HepG2 (cell line): ENCODE data around the gene HELZ. TPM values are rescaled to one million over a fixed set of nuclear protein-coding genes. Genes with fewer than 3 reads are reported as not detected.

Experiments
- ATAC-seq: fragments of 200-7000 bp; cut with Tn5 transposase; 3 replicates; pipeline ENCODE4 v1.9.1; 2020; ENCODE audit warnings: mild to moderate bottlenecking, moderate library complexity
- BruUV-seq: library from RNA; stranded (reverse); fragments of 400-500 nt; replicated peaks from 2 replicates; lab custom pipeline; 2021; lab: Mats Ljungman, UMichigan
- CTCF ChIA-PET: fragments of 300-600 bp; formaldehyde crosslinking; extraction: SDS; loops from one replicate; lab custom pipeline; 2021; ENCODE audit warnings: low total read pairs, inconsistent platforms, low intra/inter-chr PET ratio; lab: Yijun Ruan, JAX
- POLR2A ChIA-PET: fragments of 350-600 bp; sonication (Branson Sonifier 250); formaldehyde crosslinking; loops from one replicate; lab custom pipeline; 2020; ENCODE audit warnings: antibody characterized with exemption, inconsistent platforms; lab: Yijun Ruan, JAX
- DNase-seq: peaks from one replicate; pipeline ENCODE4 v3.0.0-alpha.2; 2015; ENCODE audit warnings: low spot score
- FAIRE-seq: peaks from 3 replicates; lab custom pipeline; 2011; peaks lifted over from hg19 to GRCh38; lab: Jason Lieb, UNC
- H2AFZ ChIP-seq: one replicate; pipeline ENCODE4 v1.6.1; 2011; ENCODE audit warnings: low read length, inconsistent platforms
- H3K27ac ChIP-seq: fragments of 300-600 bp; 3 replicates; pipeline ENCODE4 v1.8.0; 2011; ENCODE audit warnings: mixed run types, mild to moderate bottlenecking, mixed read lengths, low read length, inconsistent platforms; ENCODE audit not compliant: insufficient read depth; ENCODE audit errors: extremely low read length
- H3K27me3 ChIP-seq, 2 experiments: fragments of 200-600 bp in 1 of 2; 2 replicates in 1 of 2; 3 replicates in 1 of 2; pipeline versions ENCODE4 v1.6.0 to v1.8.0; 2011; ENCODE audit warnings: low read length in 2 of 2, mild to moderate bottlenecking in 2 of 2, moderate library complexity in 2 of 2, inconsistent platforms in 1 of 2; ENCODE audit not compliant: insufficient read depth in 2 of 2, control insufficient read depth in 1 of 2
- H3K36me3 ChIP-seq, 2 experiments: fragments of 200-600 bp in 1 of 2; replicated peaks in 1 of 2; 2 replicates in 1 of 2; 3 replicates in 1 of 2; pipeline versions ENCODE4 v1.5.1 to v1.8.0; 2011; ENCODE audit warnings: low read length in 2 of 2, inconsistent platforms in 1 of 2; ENCODE audit not compliant: insufficient read depth in 2 of 2, control insufficient read depth in 1 of 2
- H3K4me1 ChIP-seq: 2 replicates; pipeline ENCODE4 v1.5.1; 2012; ENCODE audit warnings: low read length, inconsistent platforms; ENCODE audit not compliant: insufficient read depth
- H3K4me2 ChIP-seq: 2 replicates; pipeline ENCODE4 v1.6.0; 2011; ENCODE audit warnings: low read depth, low read length, inconsistent platforms
- H3K4me3 ChIP-seq, 3 experiments: fragments of 200-600 bp in 1 of 3; sonication (generic), shearing (Covaris generic) in 1 of 3; replicated peaks in 1 of 3; 2 replicates each; pipeline ENCODE4 v1.5.1; 2011 to 2016; ENCODE audit warnings: low read length in 3 of 3, inconsistent platforms in 2 of 3, low read depth in 2 of 3, mild to moderate bottlenecking in 2 of 3, control low read depth in 1 of 3, mixed read lengths in 1 of 3; ENCODE audit not compliant: insufficient read depth in 1 of 3
- H3K79me2 ChIP-seq: one replicate; pipeline ENCODE4 v1.6.1; 2011; ENCODE audit warnings: low read length, inconsistent platforms; ENCODE audit not compliant: insufficient read depth
- H3K9ac ChIP-seq: 2 replicates; pipeline ENCODE4 v1.6.0; 2011; ENCODE audit warnings: mild to moderate bottlenecking, low read depth, low read length, inconsistent platforms; ENCODE audit not compliant: insufficient read depth
- H3K9me3 ChIP-seq: 2 replicates; pipeline ENCODE4 v1.5.1; 2012; ENCODE audit warnings: mild to moderate bottlenecking, low read length
- H4K20me1 ChIP-seq: 2 replicates; pipeline ENCODE4 v1.6.0; 2011; ENCODE audit warnings: inconsistent platforms, mild to moderate bottlenecking, low read length, moderate library complexity; ENCODE audit not compliant: insufficient read depth
- ZFP36L2 ChIP-seq: sonication (generic); formaldehyde crosslinking; IDR thresholded peaks from 2 replicates; pipeline ENCODE4 v1.4.0; 2020; ENCODE audit warnings: missing genetic modification reagents
- in situ Hi-C: cut with HindIII; loops from 2 replicates; pipeline ENCODE4 v1.10.0; 2017; ENCODE audit warnings: low pct_unique_long_range_greater_than_20kb; ENCODE audit not compliant: extremely low pct_ligation_motif_present
- intact Hi-C: fragments of 100-400 bp; cut with micrococcal nuclease; formaldehyde crosslinking; loops from one replicate; pipeline ENCODE4 v1.10.0; 2022; ENCODE audit not compliant: unreplicated experiment
- polyA plus RNA-seq, 8 experiments: library from polyadenylated mRNA; depleted of rRNA in 3 of 8; stranded (reverse) in 7 of 8; unstranded in 1 of 8; fragments of >200 nt; fragmentation: Illumina TruSeq in 4 of 8; extraction: Trizol in 4 of 8; gene quantifications; 2 replicates each; pipeline versions ENCODE4 v1.2.1 to v1.2.3, GENCODE V29; 2011 to 2016; ENCODE audit warnings: low read depth in 4 of 8, missing spikeins in 1 of 8, mixed read lengths in 1 of 8; ENCODE audit not compliant: insufficient read depth in 1 of 8
- total RNA-seq, 5 experiments: library from RNA; depleted of rRNA; stranded (reverse); fragments of >200 nt; fragmentation: Illumina TruSeq; extraction: Trizol; gene quantifications; 2 replicates each; pipeline ENCODE4 v1.2.3, GENCODE V29; 2016; ENCODE audit warnings: low read depth in 1 of 5
- TF ChIP-seq, protein P1 (sequence below): sonication (generic); formaldehyde crosslinking; IDR thresholded peaks from 2 replicates; pipeline ENCODE4 v1.5.0; 2020; ENCODE audit warnings: missing genetic modification reagents
- TF ChIP-seq, protein P2 (sequence below): sonication (generic); formaldehyde crosslinking; IDR thresholded peaks from 2 replicates; pipeline ENCODE4 v1.5.1; 2020; ENCODE audit warnings: mild to moderate bottlenecking, missing genetic modification reagents, borderline replicate concordance
- TF ChIP-seq, protein P3 (sequence below): sonication (generic); formaldehyde crosslinking; IDR thresholded peaks from 2 replicates; pipeline ENCODE4 v1.8.1; 2022; ENCODE audit warnings: mild to moderate bottlenecking, missing genetic modification reagents

HELZ gene
- total and polyA plus RNA-seq, 2 of the 13 experiments (the other 11 are each of a cell fraction or from before 2014, with no cell fraction given): 35.3 to 52.4 TPM

DNA sequence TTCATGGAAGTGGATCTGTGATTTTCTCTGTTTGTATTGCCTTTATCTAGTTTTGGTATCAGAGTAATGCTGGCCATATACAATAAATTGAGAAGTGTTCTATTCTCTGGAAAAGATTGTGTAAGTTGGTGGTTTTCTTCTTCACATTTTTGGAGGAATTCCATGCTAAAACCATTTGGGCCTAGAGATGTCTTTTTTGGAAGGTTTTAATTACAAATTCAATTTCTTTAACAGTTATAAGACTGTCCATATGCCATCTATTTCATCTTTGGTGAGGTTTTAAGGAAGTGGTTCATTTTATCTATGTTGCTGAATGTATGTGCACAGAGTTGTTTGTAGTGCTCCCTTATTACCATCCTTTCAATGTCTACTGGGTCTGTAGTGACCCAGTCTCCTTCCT, 154.7 kb downstream of the HELZ start:
- no peak for DNase-seq
- Histone ChIP-seq H3K79me2 (peaks cover 4% of the 10 kb centered on the region), H3K9ac (no peak overlapping the region), H3K36me3 (peaks cover 19 to 48% of the 10 kb centered on the region in 2 experiments), H4K20me1 (no peaks in the 10 kb centered on the region; the same call in 1 of the 2 replicates), H3K4me1 (peaks cover 6% of the 10 kb centered on the region), H3K27ac (no peak overlapping the region), H3K9me3 (peaks cover 9% of the 10 kb centered on the region; the same call in 1 of the 2 replicates), H2AFZ (no peak overlapping the region), H3K27me3 (no peaks in the 10 kb centered on the region), H3K4me2 (no peak overlapping the region), H3K4me3 (no peak overlapping the region)
- no TSS peak for BruUV-seq
- intact Hi-C loops: no loop called here
- no peak for ATAC-seq
- POLR2A ChIA-PET: no interaction called here
- CTCF ChIA-PET: no interaction called here
- no peak for FAIRE-seq
- no peak for TF ChIP-seq ZFP36L2 (CRISPR knock-in tag)
- TF ChIP-seq, protein P1, sequence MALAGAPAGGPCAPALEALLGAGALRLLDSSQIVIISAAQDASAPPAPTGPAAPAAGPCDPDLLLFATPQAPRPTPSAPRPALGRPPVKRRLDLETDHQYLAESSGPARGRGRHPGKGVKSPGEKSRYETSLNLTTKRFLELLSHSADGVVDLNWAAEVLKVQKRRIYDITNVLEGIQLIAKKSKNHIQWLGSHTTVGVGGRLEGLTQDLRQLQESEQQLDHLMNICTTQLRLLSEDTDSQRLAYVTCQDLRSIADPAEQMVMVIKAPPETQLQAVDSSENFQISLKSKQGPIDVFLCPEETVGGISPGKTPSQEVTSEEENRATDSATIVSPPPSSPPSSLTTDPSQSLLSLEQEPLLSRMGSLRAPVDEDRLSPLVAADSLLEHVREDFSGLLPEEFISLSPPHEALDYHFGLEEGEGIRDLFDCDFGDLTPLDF (CRISPR knock-in tag): no peak
- TF ChIP-seq, protein P2, sequence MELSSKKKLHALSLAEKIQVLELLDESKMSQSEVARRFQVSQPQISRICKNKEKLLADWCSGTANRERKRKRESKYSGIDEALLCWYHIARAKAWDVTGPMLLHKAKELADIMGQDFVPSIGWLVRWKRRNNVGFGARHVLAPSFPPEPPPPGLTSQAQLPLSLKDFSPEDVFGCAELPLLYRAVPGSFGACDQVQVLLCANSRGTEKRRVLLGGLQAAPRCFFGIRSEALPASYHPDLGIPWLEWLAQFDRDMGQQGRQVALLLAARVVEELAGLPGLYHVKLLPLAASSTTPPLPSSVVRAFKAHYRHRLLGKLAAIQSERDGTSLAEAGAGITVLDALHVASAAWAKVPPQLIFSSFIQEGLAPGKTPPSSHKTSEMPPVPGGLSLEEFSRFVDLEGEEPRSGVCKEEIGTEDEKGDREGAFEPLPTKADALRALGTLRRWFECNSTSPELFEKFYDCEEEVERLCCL (CRISPR knock-in tag): no peak
- TF ChIP-seq, protein P3, sequence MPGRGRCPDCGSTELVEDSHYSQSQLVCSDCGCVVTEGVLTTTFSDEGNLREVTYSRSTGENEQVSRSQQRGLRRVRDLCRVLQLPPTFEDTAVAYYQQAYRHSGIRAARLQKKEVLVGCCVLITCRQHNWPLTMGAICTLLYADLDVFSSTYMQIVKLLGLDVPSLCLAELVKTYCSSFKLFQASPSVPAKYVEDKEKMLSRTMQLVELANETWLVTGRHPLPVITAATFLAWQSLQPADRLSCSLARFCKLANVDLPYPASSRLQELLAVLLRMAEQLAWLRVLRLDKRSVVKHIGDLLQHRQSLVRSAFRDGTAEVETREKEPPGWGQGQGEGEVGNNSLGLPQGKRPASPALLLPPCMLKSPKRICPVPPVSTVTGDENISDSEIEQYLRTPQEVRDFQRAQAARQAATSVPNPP (CRISPR knock-in tag): no peak
- in situ Hi-C loops: no loop called here
